ENCODE measurements around the gene RAD51AP1. TPM values are rescaled to one million over a fixed set of nuclear protein-coding genes. Genes with fewer than 3 reads are reported as not detected.
A peak's percentile ranks its signal among the peaks of the same experiment; 100 is the strongest.
"Not testable (repeated sequence)": the region's sequence is repeated elsewhere in the genome, so short reads cannot be mapped to it uniquely, and the experiment has no call there.

The RAD51AP1 gene
- 31.4 and 35.8 TPM in 2 replicates for total RNA-seq

GRCh38 chr12:4538207-4539160 lies at the start of gene RAD51AP1:
Gene RAD51AP1, plus strand, starts transcription at chr12:4538890. Its CDS starts 50 bp downstream, at chr12:4538940.
- intact Hi-C loops (cut with micrococcal nuclease): loop anchor here (1.0 to 5.0 kb wide), 4 partner anchors 32 to 666 kb away; partner anchors contain the start of genes AKAP3, NDUFA9, PARP11 and TIGAR
- Mint-ChIP-seq H3K4me1 (peaks cover 29% of the 10 kb centered on the region), H3K9me3 (no peaks in the 10 kb centered on the region), H3K27me3 (no peaks in the 10 kb centered on the region), H3K27ac (peak within 1 kb of the TSS; percentile 93), H3K36me3 (ENCODE audit: low read depth) (peaks cover 6% of the 10 kb centered on the region), H3K4me3 (peak within 1 kb of the TSS; percentile 96)
- peak; percentile 98 for DNase-seq

GRCh38 chr12:4489556-4489955 lies 49.1 kb upstream of the RAD51AP1 start:
- H3K9me3 Mint-ChIP-seq: no peaks in the 10 kb centered on the region
- no peak overlapping the region for H3K4me3 Mint-ChIP-seq
- no peak for DNase-seq
- H3K27ac Mint-ChIP-seq: no peak overlapping the region
- intact Hi-C loops (cut with micrococcal nuclease): no loop called here
- peaks cover 31% of the 10 kb centered on the region for H3K36me3 Mint-ChIP-seq (ENCODE audit: low read depth)
- H3K4me1 Mint-ChIP-seq: peaks cover 3% of the 10 kb centered on the region
- no peaks in the 10 kb centered on the region for H3K27me3 Mint-ChIP-seq

GRCh38 chr12:4490973-4491372 lies 47.7 kb upstream of the RAD51AP1 start:
- no peak overlapping the region for H3K27ac Mint-ChIP-seq
- peaks cover 34% of the 10 kb centered on the region for H3K36me3 Mint-ChIP-seq (ENCODE audit: low read depth)
- H3K9me3 Mint-ChIP-seq: no peaks in the 10 kb centered on the region
- peaks cover 3% of the 10 kb centered on the region for H3K4me1 Mint-ChIP-seq
- no peak overlapping the region for H3K4me3 Mint-ChIP-seq
- intact Hi-C loops (cut with micrococcal nuclease): no loop called here
- no peak for DNase-seq
- no peaks in the 10 kb centered on the region for H3K27me3 Mint-ChIP-seq

DNA sequence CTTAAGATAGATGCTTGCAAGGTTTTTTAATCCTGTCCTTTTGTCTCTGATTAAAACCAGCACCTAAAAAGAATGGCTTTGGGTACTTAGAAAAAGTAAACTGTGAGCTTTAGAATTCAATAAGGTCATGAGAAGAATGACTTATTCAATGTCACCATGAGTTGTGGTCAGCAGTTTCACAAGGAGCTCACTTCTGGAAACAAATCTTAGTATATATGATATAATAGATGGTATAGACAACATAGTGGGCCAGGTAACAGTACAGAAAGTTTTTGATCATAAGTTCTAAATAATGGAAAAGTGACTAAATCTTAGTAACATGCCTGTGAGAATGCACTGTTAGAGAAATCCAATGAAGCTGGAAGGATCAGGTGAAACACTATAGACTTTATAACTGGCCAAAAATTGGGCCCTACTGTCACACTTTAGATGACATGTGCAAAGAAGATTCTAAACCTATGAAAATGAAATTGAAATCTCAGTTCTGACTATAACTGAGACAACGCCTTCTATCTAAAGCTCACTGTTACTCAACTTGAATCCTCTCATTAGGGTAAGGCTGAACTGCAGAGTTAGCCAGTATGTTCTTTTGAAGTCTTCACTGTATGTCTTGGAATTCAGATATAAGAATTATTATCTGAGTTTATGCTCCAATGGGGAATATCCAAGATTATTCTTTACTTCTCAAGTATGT lies 42.4 kb upstream of the RAD51AP1 start:
- DNase-seq: no peak
- intact Hi-C loops (cut with micrococcal nuclease): no loop called here
- peak overlapping the region; percentile 42 for H3K27ac Mint-ChIP-seq
- H3K4me1 Mint-ChIP-seq: peaks cover 14% of the 10 kb centered on the region
- H3K36me3 Mint-ChIP-seq (ENCODE audit: low read depth): peaks cover 56% of the 10 kb centered on the region
- no peaks in the 10 kb centered on the region for H3K27me3 Mint-ChIP-seq
- H3K9me3 Mint-ChIP-seq: no peaks in the 10 kb centered on the region
- H3K4me3 Mint-ChIP-seq: no peak overlapping the region

DNA sequence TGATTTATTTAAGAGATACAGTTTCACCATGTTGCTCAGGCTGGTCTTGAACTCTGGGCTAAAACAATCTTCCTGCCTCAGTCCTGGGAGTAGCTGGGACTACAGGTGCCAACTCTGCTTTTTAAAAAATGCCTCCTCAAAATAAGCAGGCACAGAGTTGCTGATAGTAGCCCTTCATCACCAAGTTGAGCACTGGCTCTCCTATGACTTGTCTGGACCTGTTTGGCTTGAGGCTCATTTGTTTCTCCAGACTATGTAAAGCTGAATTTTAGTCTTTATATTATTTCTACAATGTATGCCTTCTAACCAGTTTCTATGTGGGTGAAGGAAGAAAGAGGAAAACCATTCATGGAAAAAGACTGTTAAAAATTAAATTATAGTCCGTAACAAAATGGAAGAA lies 39.5 kb upstream of the RAD51AP1 start:
- intact Hi-C loops (cut with micrococcal nuclease): no loop called here
- Mint-ChIP-seq H3K36me3 (ENCODE audit: low read depth) (peaks cover 66% of the 10 kb centered on the region), H3K27ac (no peak overlapping the region), H3K9me3 (no peaks in the 10 kb centered on the region), H3K27me3 (no peaks in the 10 kb centered on the region), H3K4me1 (peaks cover 14% of the 10 kb centered on the region), H3K4me3 (no peak overlapping the region)
- no peak for DNase-seq

- Mint-ChIP-seq H3K4me1 (peaks cover 20% of the 10 kb centered on the region), H3K27me3 (no peaks in the 10 kb centered on the region), H3K27ac (peak overlapping the region; percentile 54), H3K9me3 (no peaks in the 10 kb centered on the region), H3K36me3 (ENCODE audit: low read depth) (peaks cover 28% of the 10 kb centered on the region), H3K4me3 (no peak overlapping the region)
- intact Hi-C loops (cut with micrococcal nuclease): loop anchor here (5.0 to 10.0 kb wide), 3 partner anchors 83 to 361 kb away; partner anchors contain the start of gene TIGAR
- DNase-seq: no peak
These were observed 33.2 kb upstream of the RAD51AP1 start for GRCh38 chr12:4505376-4505986.

GRCh38 chr12:4506430-4506829 lies 32.3 kb upstream of the RAD51AP1 start:
- H3K9me3 Mint-ChIP-seq: no peaks in the 10 kb centered on the region
- peaks cover 20% of the 10 kb centered on the region for H3K4me1 Mint-ChIP-seq
- H3K36me3 Mint-ChIP-seq (ENCODE audit: low read depth): peaks cover 24% of the 10 kb centered on the region
- no peak overlapping the region for H3K27ac Mint-ChIP-seq
- H3K4me3 Mint-ChIP-seq: no peak overlapping the region
- no peaks in the 10 kb centered on the region for H3K27me3 Mint-ChIP-seq
- intact Hi-C loops (cut with micrococcal nuclease): loop anchor here (2.0 to 10.0 kb wide), 5 partner anchors 32 to 636 kb away; partner anchors contain the start of genes RAD51AP1 and TIGAR
- no peak for DNase-seq

DNA sequence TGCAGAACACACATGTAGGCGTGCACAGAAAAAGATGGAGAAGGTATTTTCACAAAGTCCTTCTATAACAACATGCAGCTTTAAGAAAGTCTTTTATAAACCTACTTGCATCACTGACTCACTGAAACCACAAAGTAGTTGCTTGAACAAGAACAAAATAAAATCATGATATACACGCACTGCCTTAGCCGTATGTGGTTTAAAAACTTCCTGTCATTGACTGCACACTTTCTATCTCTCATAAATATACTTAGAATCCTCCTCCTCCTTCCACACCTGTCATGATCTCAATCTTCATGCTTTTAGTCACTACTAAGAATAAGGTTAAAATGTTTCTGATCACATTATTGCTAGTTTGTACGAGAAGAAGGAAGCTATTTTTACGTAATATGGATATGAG lies 31.8 kb upstream of the RAD51AP1 start:
- peak; percentile 83 for DNase-seq
- intact Hi-C loops (cut with micrococcal nuclease): loop anchor here (2.0 to 10.0 kb wide), 5 partner anchors 32 to 636 kb away; partner anchors contain the start of genes RAD51AP1 and TIGAR
- H3K9me3 Mint-ChIP-seq: no peaks in the 10 kb centered on the region
- peak overlapping the region; percentile 59 for H3K27ac Mint-ChIP-seq
- H3K36me3 Mint-ChIP-seq (ENCODE audit: low read depth): peaks cover 22% of the 10 kb centered on the region
- no peaks in the 10 kb centered on the region for H3K27me3 Mint-ChIP-seq
- peak overlapping the region; percentile 55 for H3K4me3 Mint-ChIP-seq
- peaks cover 20% of the 10 kb centered on the region for H3K4me1 Mint-ChIP-seq

DNA sequence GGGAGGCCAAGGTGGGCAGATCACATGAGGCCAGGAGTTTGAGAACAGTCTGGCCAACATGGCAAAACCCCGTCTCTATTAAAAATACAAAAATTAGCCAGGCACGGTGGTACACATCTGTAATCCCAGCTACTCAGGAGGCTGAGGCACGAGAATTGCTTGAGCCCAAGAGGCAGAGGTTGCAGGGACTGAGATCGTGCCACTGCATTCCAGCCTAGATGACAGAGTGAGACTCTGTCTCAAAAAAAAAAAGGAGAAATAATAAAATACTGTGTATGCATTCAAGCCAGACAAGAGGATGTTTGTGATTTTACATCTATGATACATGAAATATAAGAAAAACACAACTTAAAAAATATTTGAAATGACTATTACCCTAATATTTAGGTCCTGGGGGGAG lies 30.2 kb upstream of the RAD51AP1 start:
- H3K36me3 Mint-ChIP-seq (ENCODE audit: low read depth): peaks cover 14% of the 10 kb centered on the region

GRCh38 chr12:4509269-4509668 lies 29.4 kb upstream of the RAD51AP1 start:
- intact Hi-C loops (cut with micrococcal nuclease): loop anchor here (5.0 to 10.0 kb wide), 3 partner anchors 87 to 364 kb away; partner anchors contain the start of gene TIGAR
- H3K4me1 Mint-ChIP-seq: peaks cover 20% of the 10 kb centered on the region
- not testable (repeated sequence) for H3K36me3 Mint-ChIP-seq (ENCODE audit: low read depth); H3K27me3 Mint-ChIP-seq; DNase-seq; H3K9me3 Mint-ChIP-seq; H3K27ac Mint-ChIP-seq; H3K4me3 Mint-ChIP-seq

More for the DNA sequence above, 30.2 kb upstream of the RAD51AP1 start:
- intact Hi-C loops (cut with micrococcal nuclease): loop anchor here (5.0 to 10.0 kb wide), 3 partner anchors 86 to 364 kb away; partner anchors contain the start of gene TIGAR
- not testable (repeated sequence) for H3K9me3 Mint-ChIP-seq, DNase-seq, H3K27me3 Mint-ChIP-seq
- peaks cover 20% of the 10 kb centered on the region for H3K4me1 Mint-ChIP-seq
- H3K27ac Mint-ChIP-seq: peak overlapping the region; percentile 39
- H3K4me3 Mint-ChIP-seq: peak overlapping the region; percentile 55

DNA sequence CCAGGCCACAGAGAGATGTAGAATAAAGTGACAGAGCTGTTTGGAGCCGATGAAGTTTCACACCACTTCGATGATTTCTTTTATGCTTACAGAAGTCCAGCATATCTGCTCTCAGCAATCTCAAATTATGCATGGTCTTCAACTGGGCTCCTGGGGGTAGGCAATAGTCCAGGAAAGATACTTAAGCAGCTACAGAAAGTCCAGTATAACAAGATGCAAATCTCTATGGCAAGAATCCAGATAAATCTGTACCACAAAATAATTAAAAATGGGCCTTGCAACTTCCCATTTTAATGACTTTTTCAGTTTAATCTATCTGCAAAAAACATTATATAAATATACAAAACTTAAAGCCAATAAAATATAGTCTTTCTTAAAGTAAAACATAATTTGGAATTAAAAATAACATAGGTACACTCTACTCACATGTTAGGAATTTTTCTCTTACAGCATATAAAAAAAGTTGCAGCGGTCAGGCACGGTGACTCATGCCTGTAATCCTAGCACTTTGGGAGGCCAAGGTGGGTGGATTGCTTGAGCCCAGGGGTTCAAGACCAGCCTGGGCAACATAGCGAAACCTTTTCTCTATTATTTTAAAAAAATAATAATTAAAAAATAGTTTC lies 20.5 kb upstream of the RAD51AP1 start:
- H3K9me3 Mint-ChIP-seq: no peaks in the 10 kb centered on the region
- H3K36me3 Mint-ChIP-seq (ENCODE audit: low read depth): peaks cover 31% of the 10 kb centered on the region
- no peaks in the 10 kb centered on the region for H3K27me3 Mint-ChIP-seq
- intact Hi-C loops (cut with micrococcal nuclease): no loop called here
- H3K27ac Mint-ChIP-seq: no peak overlapping the region
- H3K4me1 Mint-ChIP-seq: no peaks in the 10 kb centered on the region
- no peak overlapping the region for H3K4me3 Mint-ChIP-seq
- DNase-seq: no peak

DNA sequence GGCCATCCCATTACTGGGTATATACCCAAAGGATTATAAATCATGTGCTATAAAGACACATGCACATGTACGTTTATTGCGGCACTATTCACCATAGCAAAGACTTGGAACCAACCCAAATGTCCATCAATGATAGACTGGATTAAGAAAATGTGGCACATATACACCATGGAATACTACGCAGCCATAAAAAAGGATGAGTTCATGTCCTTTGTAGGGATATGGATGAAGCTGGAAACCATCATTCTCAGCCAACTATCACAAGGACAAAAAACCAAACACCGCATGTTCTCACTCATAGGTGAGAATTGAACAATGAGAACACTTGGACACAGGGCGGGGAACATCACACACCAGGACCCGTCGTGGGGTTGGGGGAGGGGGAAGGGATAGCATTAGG lies 15.2 kb upstream of the RAD51AP1 start:
- DNase-seq; H3K27ac Mint-ChIP-seq; H3K27me3 Mint-ChIP-seq; intact Hi-C loops (cut with micrococcal nuclease); H3K4me1 Mint-ChIP-seq; H3K4me3 Mint-ChIP-seq; H3K9me3 Mint-ChIP-seq: not testable (repeated sequence)
- peaks cover 27% of the 10 kb centered on the region for H3K36me3 Mint-ChIP-seq (ENCODE audit: low read depth)

GRCh38 chr12:4526923-4527546 lies 11.7 kb upstream of the RAD51AP1 start:
- peaks cover 5% of the 10 kb centered on the region for H3K4me1 Mint-ChIP-seq
- intact Hi-C loops (cut with micrococcal nuclease): loop anchor here (1.0 to 5.0 kb wide), 4 partner anchors 106 to 640 kb away; no protein-coding TSS in a partner anchor

More at GRCh38 chr12:4526923-4527546, 11.7 kb upstream of the RAD51AP1 start:
- no peak for DNase-seq
- peaks cover 24% of the 10 kb centered on the region for H3K36me3 Mint-ChIP-seq (ENCODE audit: low read depth)
- H3K27me3 Mint-ChIP-seq: no peaks in the 10 kb centered on the region
- no peaks in the 10 kb centered on the region for H3K9me3 Mint-ChIP-seq
- H3K4me3 Mint-ChIP-seq: no peak overlapping the region
- H3K27ac Mint-ChIP-seq: no peak overlapping the region
